Measurements from ENCODE around the gene AJM1.

- no peak for TF ChIP-seq CTCF (IDR thresholded peaks at IDR 0.05)
- no peak for TF ChIP-seq EP300 (IDR thresholded peaks at IDR 0.05)
These were observed 20.8 kb downstream of the AJM1 start for GRCh38 chr9:136862849-136863622.

All from gastroesophageal sphincter (tissue), 3 donors.